Activated CD4-positive, CD25-positive, alpha-beta regulatory T cell treated with anti-CD3 and anti-CD28 coated beads, Interleukin-2, amount 50 U/mL, for 16 hours (primary cell): ENCODE measurements around the gene CTNNA2.
"Not testable (repeated sequence)": the region's sequence is repeated elsewhere in the genome, so short reads cannot be mapped to it uniquely, and the experiment has no call there.

Experiments used
- DNase-seq: peaks from one replicate; pipeline ENCODE4 v3.0.0-alpha.2; 2020; ENCODE audit warnings: low read depth, low spot score

The CTNNA2 gene

GRCh38 chr2:80028051-80028450 is 515.2 kb downstream of the CTNNA2 start:
- DNase-seq, result no peak

- no peak for DNase-seq
Measured at GRCh38 chr2:80028584-80028983, 515.7 kb downstream of the CTNNA2 start.

- DNase-seq, result no peak
Measured at GRCh38 chr2:80030135-80030534, 517.3 kb downstream of the CTNNA2 start.

GRCh38 chr2:80032684-80033083 is 519.8 kb downstream of the CTNNA2 start:
- DNase-seq, result not testable (repeated sequence)

- DNase-seq, result no peak
Measured at GRCh38 chr2:80035749-80036285, 523.0 kb downstream of the CTNNA2 start.

GRCh38 chr2:80037310-80037709 is 524.5 kb downstream of the CTNNA2 start:
- no peak for DNase-seq

- DNase-seq, result no peak
Measured at GRCh38 chr2:80040226-80040625, 527.4 kb downstream of the CTNNA2 start.

- no peak for DNase-seq
Measured at GRCh38 chr2:80042635-80043034, 529.8 kb downstream of the CTNNA2 start.

GRCh38 chr2:80048296-80048695 is 535.4 kb downstream of the CTNNA2 start:
- DNase-seq, result no peak

- DNase-seq, result no peak
Measured at GRCh38 chr2:80050246-80050645, 537.4 kb downstream of the CTNNA2 start.

- no peak for DNase-seq
Measured at GRCh38 chr2:80053522-80054345, 540.9 kb downstream of the CTNNA2 start.

GRCh38 chr2:80054346-80054675 is 541.5 kb downstream of the CTNNA2 start:
- no peak for DNase-seq

- no peak for DNase-seq
Measured at GRCh38 chr2:80057956-80058355, 545.1 kb downstream of the CTNNA2 start.

GRCh38 chr2:80058562-80058961 is 545.7 kb downstream of the CTNNA2 start:
- DNase-seq, result no peak

GRCh38 chr2:80059447-80059846 is 546.6 kb downstream of the CTNNA2 start:
- no peak for DNase-seq

GRCh38 chr2:80061881-80062280 is 549.0 kb downstream of the CTNNA2 start:
- no peak for DNase-seq

- DNase-seq, result no peak
Measured at GRCh38 chr2:80062298-80062697, 549.4 kb downstream of the CTNNA2 start.

- DNase-seq, result no peak
Measured at GRCh38 chr2:80068038-80068731, 555.3 kb downstream of the CTNNA2 start.

- DNase-seq, result no peak
Measured at GRCh38 chr2:80070587-80070986, 557.7 kb downstream of the CTNNA2 start.

- no peak for DNase-seq
Measured at GRCh38 chr2:80071941-80072340, 559.1 kb downstream of the CTNNA2 start.

GRCh38 chr2:80073134-80073561 is 560.3 kb downstream of the CTNNA2 start:
- no peak for DNase-seq

- no peak for DNase-seq
Measured at GRCh38 chr2:80074321-80075070, 561.6 kb downstream of the CTNNA2 start.
